GM23338 (cell line): ENCODE measurements around the gene NOTCH1. TPM values are rescaled to one million over a fixed set of nuclear protein-coding genes. Genes with fewer than 3 reads are reported as not detected.

Experiments used
- ATAC-seq: fragments of 200-7000 bp; cut with Tn5 transposase; 3 replicates; pipeline ENCODE4 v1.9.1; 2020
- DNase-seq: peaks from one replicate; pipeline ENCODE4 v3.0.0-alpha.2; 2015; ENCODE audit warnings: low spot score
- H2AFZ ChIP-seq: fragments of 200-600 bp; sonication (generic); 2 replicates; pipeline ENCODE4 v1.8.0; 2016; ENCODE audit warnings: antibody characterized with exemption, mild to moderate bottlenecking, moderate library complexity
- H3F3A ChIP-seq: fragments of 200-600 bp; sonication (generic); replicated peaks from 2 replicates; pipeline ENCODE4 v1.8.0; 2017; ENCODE audit warnings: antibody characterized with exemption, mixed run types, low read depth
- H3K27ac ChIP-seq: fragments of 200-600 bp; sonication (generic); 2 replicates; pipeline ENCODE4 v1.6.1; 2016; ENCODE audit warnings: low read depth
- H3K27me3 ChIP-seq: fragments of 200-600 bp; sonication (generic); 2 replicates; pipeline ENCODE4 v1.8.0; 2016; ENCODE audit warnings: mild to moderate bottlenecking, mixed run types, moderate library complexity; ENCODE audit not compliant: insufficient read depth
- H3K36me3 ChIP-seq: fragments of 200-600 bp; sonication (generic); 2 replicates; pipeline ENCODE4 v1.8.0; 2016; ENCODE audit warnings: mild to moderate bottlenecking; ENCODE audit not compliant: insufficient read depth
- H3K4me1 ChIP-seq: fragments of 200-600 bp; sonication (generic); 2 replicates; pipeline ENCODE4 v1.8.0; 2016; ENCODE audit warnings: mild to moderate bottlenecking, moderate library complexity; ENCODE audit not compliant: insufficient read depth
- H3K4me2 ChIP-seq: fragments of 200-600 bp; sonication (generic); 2 replicates; pipeline ENCODE4 v1.7.1; 2017; ENCODE audit warnings: mixed run types
- H3K4me3 ChIP-seq: fragments of 200-600 bp; sonication (generic); 2 replicates; pipeline ENCODE4 v1.6.1; 2016; ENCODE audit warnings: mixed run types
- H3K79me2 ChIP-seq: fragments of 200-600 bp; sonication (generic); replicated peaks from 2 replicates; pipeline ENCODE4 v1.8.0; 2017; ENCODE audit warnings: mild to moderate bottlenecking; ENCODE audit not compliant: insufficient read depth
- H3K9me2 ChIP-seq: fragments of 200-600 bp; sonication (generic); 2 replicates; pipeline ENCODE4 v1.8.0; 2017; ENCODE audit not compliant: insufficient read depth
- H4K20me1 ChIP-seq: fragments of 200-600 bp; sonication (generic); replicated peaks from 2 replicates; pipeline ENCODE4 v1.8.0; 2017; ENCODE audit warnings: mild to moderate bottlenecking; ENCODE audit not compliant: insufficient read depth
- H3K27ac Mint-ChIP-seq: 2 replicates; pipeline ENCODE4 v1.8.0; 2020; ENCODE audit warnings: inconsistent platforms, mild to moderate bottlenecking, moderate library complexity, mixed read lengths
- H3K27me3 Mint-ChIP-seq: 3 replicates; pipeline ENCODE4 v1.8.0; 2022; ENCODE audit warnings: low read depth, mild to moderate bottlenecking, moderate library complexity, mixed read lengths, inconsistent platforms; ENCODE audit not compliant: insufficient read depth, poor library complexity
- H3K36me3 Mint-ChIP-seq: 3 replicates; pipeline ENCODE4 v1.8.0; 2021; ENCODE audit warnings: low read depth, mild to moderate bottlenecking, inconsistent platforms, moderate library complexity, mixed read lengths
- H3K4me1 Mint-ChIP-seq: 3 replicates; pipeline ENCODE4 v1.8.0; 2020; ENCODE audit warnings: mild to moderate bottlenecking, inconsistent platforms, mixed read lengths
- H3K4me3 Mint-ChIP-seq: 3 replicates; pipeline ENCODE4 v1.8.0; 2021; ENCODE audit warnings: moderate library complexity, mild to moderate bottlenecking, inconsistent platforms, mixed read lengths
- H3K9me3 Mint-ChIP-seq: 3 replicates; pipeline ENCODE4 v1.8.0; 2020; ENCODE audit warnings: moderate library complexity, mild to moderate bottlenecking, inconsistent platforms, mixed read lengths
- CREB1 ChIP-seq: fragments of 250-450 bp; sonication (Bioruptor Pico); IDR thresholded peaks from 2 replicates; pipeline ENCODE4 v1.5.0; 2020; ENCODE audit warnings: low read depth, mild to moderate bottlenecking, moderate library complexity
- CTCF ChIP-seq, 2 experiments: fragments of 200-600 bp in 1 of 2; sonication (generic) in 1 of 2; conservative IDR thresholded peaks; 2 replicates each; pipeline versions ENCODE4 v1.5.1 to v1.6.1; 2016 to 2017; ENCODE audit warnings: antibody characterized with exemption in 2 of 2, low read depth in 2 of 2, mild to moderate bottlenecking in 2 of 2, moderate library complexity in 1 of 2
- ETS1 ChIP-seq: IDR thresholded peaks from 2 replicates; pipeline ENCODE4 v1.6.1; 2016; ENCODE audit warnings: antibody characterized with exemption
- EZH2 ChIP-seq: fragments of 200-600 bp; sonication (generic); IDR thresholded peaks from one replicate; pipeline ENCODE4 v1.8.0; 2017; ENCODE audit warnings: antibody characterized with exemption, mild to moderate bottlenecking, low read depth; ENCODE audit not compliant: unreplicated experiment
- EZH2phosphoT487 ChIP-seq: fragments of 200-600 bp; sonication (generic); IDR thresholded peaks from one replicate; pipeline ENCODE4 v1.8.1; 2018; ENCODE audit warnings: antibody characterized with exemption; ENCODE audit not compliant: unreplicated experiment
- JUNB ChIP-seq: IDR thresholded peaks from one replicate; pipeline ENCODE4 v1.6.1; 2016; ENCODE audit warnings: antibody characterized with exemption; ENCODE audit not compliant: unreplicated experiment
- NANOG ChIP-seq: IDR thresholded peaks from 2 replicates; pipeline ENCODE4 v1.6.1; 2016; ENCODE audit warnings: antibody characterized with exemption, borderline replicate concordance
- POLR2AphosphoS5 ChIP-seq: IDR thresholded peaks from 2 replicates; pipeline ENCODE4 v1.6.1; 2016; ENCODE audit warnings: antibody characterized with exemption, low read depth
- STAT1 ChIP-seq: IDR thresholded peaks from one replicate; pipeline ENCODE4 v1.6.1; 2016; ENCODE audit warnings: antibody characterized with exemption; ENCODE audit not compliant: unreplicated experiment
- ZNF331 ChIP-seq: fragments of 250-450 bp; sonication (Bioruptor Pico); IDR thresholded peaks from 2 replicates; pipeline ENCODE4 v1.5.0; 2020; ENCODE audit warnings: low read depth, mild to moderate bottlenecking, moderate library complexity
- ZNF462 ChIP-seq: fragments of 250-450 bp; sonication (Bioruptor Pico); IDR thresholded peaks from 2 replicates; pipeline ENCODE4 v1.5.0; 2020; ENCODE audit warnings: mild to moderate bottlenecking, moderate library complexity
- polyA plus RNA-seq: library from polyadenylated mRNA; unstranded; fragments of >200 nt; fragmentation: Nextera tagmentation; extraction: Ambion mirVana; gene quantifications from 2 replicates; pipeline ENCODE4 v1.2.1, GENCODE V29; 2016
- total RNA-seq: library from RNA; depleted of rRNA; stranded (reverse); fragments of >200 nt; shearing (Covaris generic); gene quantifications from 2 replicates; pipeline ENCODE4 v1.2.3, GENCODE V29; 2014

The NOTCH1 gene
- total and polyA plus RNA-seq, 2 experiments from 2014 or later = 9.9 to 97.2 TPM

- TF ChIP-seq STAT1 (no peak), NANOG (no peak), POLR2AphosphoS5 (no peak)
Observed at GRCh38 chr9:136522314-136523237, 23.3 kb downstream of the NOTCH1 start (continued).

GRCh38 chr9:136521537-136521936, 24.3 kb downstream of the NOTCH1 start:
- no peaks in the 10 kb centered on the region for H3K4me1 ChIP-seq
- Mint-ChIP-seq H3K36me3 (peaks cover 14% of the 10 kb centered on the region; the same call in 2 of the 3 replicates), H3K4me1 (peaks cover 2% of the 10 kb centered on the region; the same call in 1 of the 3 replicates), H3K27ac (no peak overlapping the region), H3K27me3 (peaks cover 11% of the 10 kb centered on the region), H3K9me3 (no peaks in the 10 kb centered on the region), H3K4me3 (no peak overlapping the region)
- no peaks in the 10 kb centered on the region for H3F3A ChIP-seq
- peaks cover 11% of the 10 kb centered on the region for H3K79me2 ChIP-seq
- no peak overlapping the region for H3K27ac ChIP-seq
- no peaks in the 10 kb centered on the region for H3K27me3 ChIP-seq
- no peaks in the 10 kb centered on the region for H3K9me2 ChIP-seq
- H2AFZ ChIP-seq = no peak overlapping the region
- H3K36me3 ChIP-seq = no peaks in the 10 kb centered on the region
- peaks cover 10% of the 10 kb centered on the region; the same call in 1 of the 2 replicates for H4K20me1 ChIP-seq
- ATAC-seq = no peak
- DNase-seq = no peak
- H3K4me3 ChIP-seq = no peak overlapping the region
- H3K4me2 ChIP-seq = no peak overlapping the region
- no peak for TF ChIP-seq CTCF (conservative IDR thresholded peaks at IDR 0.05; ENCODE audit: low read depth in 2 of 2)
- no peak for TF ChIP-seq CREB1
- no peak for TF ChIP-seq ZNF331 (CRISPR knock-in tag)
- no peak for TF ChIP-seq EZH2phosphoT487
- no peak for TF ChIP-seq NANOG
- TF ChIP-seq JUNB = no peak
- no peak for TF ChIP-seq ZNF462 (CRISPR knock-in tag)
- no peak for TF ChIP-seq EZH2
- TF ChIP-seq ETS1 = no peak
